IMR-90 (cell line): ENCODE data around the gene CCN5. TPM values are rescaled to one million over a fixed set of nuclear protein-coding genes. Genes with fewer than 3 reads are reported as not detected.

ENCODE experiments used
- ATAC-seq: fragments of 200-7000 bp; cut with Tn5 transposase; 2 replicates; pipeline ENCODE4 v1.9.1; 2020; ENCODE audit warnings: low read depth, mild to moderate bottlenecking, moderate library complexity
- BruUV-seq: library from RNA; stranded (reverse); fragments of 400-500 nt; replicated peaks from 2 replicates; lab custom pipeline; 2021; lab: Mats Ljungman, UMichigan
- CTCF ChIA-PET: fragments of 300-600 bp; formaldehyde crosslinking; extraction: SDS; loops from one replicate; lab custom pipeline; 2021; ENCODE audit warnings: antibody characterized with exemption; lab: Yijun Ruan, JAX
- POLR2A ChIA-PET: fragments of 300-600 bp; sonication (Branson Sonifier 250); formaldehyde crosslinking; loops from one replicate; lab custom pipeline; 2022; ENCODE audit warnings: antibody characterized with exemption; ENCODE audit not compliant: unreplicated experiment; lab: Charles Lee
- DNase-seq: peaks from one replicate; pipeline ENCODE4 v3.0.0; 2013
- H2AFZ ChIP-seq: replicated peaks from 2 replicates; pipeline ENCODE3; 2013; ENCODE audit warnings: low read length, mild to moderate bottlenecking; ENCODE audit not compliant: poor library complexity
- H2AK5ac ChIP-seq: 2 replicates; pipeline ENCODE4 v1.6.1; 2013; ENCODE audit warnings: low read depth, low read length, inconsistent platforms
- H2AK9ac ChIP-seq: replicated peaks from 2 replicates; pipeline ENCODE3; 2013; ENCODE audit warnings: mild to moderate bottlenecking, low read depth, low read length, moderate library complexity; ENCODE audit not compliant: poor library complexity
- H2BK120ac ChIP-seq: 2 replicates; pipeline ENCODE4 v1.6.1; 2013; ENCODE audit warnings: low read depth, low read length, inconsistent platforms
- H2BK15ac ChIP-seq: 3 replicates; pipeline ENCODE4 v1.6.1; 2013; ENCODE audit warnings: low read depth, low read length, inconsistent platforms
- H2BK20ac ChIP-seq: 2 replicates; pipeline ENCODE4 v1.6.1; 2013; ENCODE audit warnings: low read depth, mild to moderate bottlenecking, inconsistent platforms, low read length, moderate library complexity
- H2BK5ac ChIP-seq: 2 replicates; pipeline ENCODE4 v1.6.1; 2013; ENCODE audit warnings: mild to moderate bottlenecking, low read depth, low read length, inconsistent platforms; ENCODE audit not compliant: poor library complexity, severe bottlenecking
- H3K14ac ChIP-seq: replicated peaks from 2 replicates; pipeline ENCODE4 v1.6.1; 2013; ENCODE audit warnings: low read depth, low read length, inconsistent platforms
- H3K18ac ChIP-seq: 2 replicates; pipeline ENCODE4 v1.6.1; 2013; ENCODE audit warnings: low read depth, low read length, control low read depth
- H3K23ac ChIP-seq: 2 replicates; pipeline ENCODE4 v1.6.1; 2013; ENCODE audit warnings: low read depth, low read length, inconsistent platforms
- H3K27ac ChIP-seq: 2 replicates; pipeline ENCODE4 v1.5.1; 2013; ENCODE audit warnings: mild to moderate bottlenecking, control low read depth, low read length; ENCODE audit not compliant: insufficient read depth
- H3K27me3 ChIP-seq: 2 replicates; pipeline ENCODE4 v1.6.1; 2013; ENCODE audit warnings: low read length; ENCODE audit not compliant: control insufficient read depth, insufficient read depth
- H3K36me3 ChIP-seq: 2 replicates; pipeline ENCODE4 v1.6.1; 2013; ENCODE audit warnings: low read length, mixed read lengths; ENCODE audit not compliant: control insufficient read depth, insufficient read depth
- H3K4ac ChIP-seq: 2 replicates; pipeline ENCODE4 v1.6.1; 2013; ENCODE audit warnings: low read depth, low read length, inconsistent platforms
- H3K4me1 ChIP-seq: 2 replicates; pipeline ENCODE4 v1.6.1; 2013; ENCODE audit warnings: low read length, mixed read lengths; ENCODE audit not compliant: control insufficient read depth, insufficient read depth
- H3K4me2 ChIP-seq: 2 replicates; pipeline ENCODE4 v1.6.1; 2013; ENCODE audit warnings: low read depth, mild to moderate bottlenecking, control low read depth, low read length, moderate library complexity
- H3K4me3 ChIP-seq: 2 replicates; pipeline ENCODE4 v1.5.1; 2013; ENCODE audit warnings: low read depth, mild to moderate bottlenecking, control low read depth, low read length, moderate library complexity; ENCODE audit not compliant: insufficient read depth
- H3K56ac ChIP-seq: 2 replicates; pipeline ENCODE4 v1.6.1; 2013; ENCODE audit warnings: low read length, inconsistent platforms; ENCODE audit not compliant: insufficient read depth; ENCODE audit errors: extremely low read depth
- H3K79me1 ChIP-seq, 2 experiments: 2 replicates each; pipeline ENCODE4 v1.6.1; 2013; ENCODE audit warnings: low read length in 2 of 2, inconsistent platforms in 1 of 2, low read depth in 1 of 2
- H3K9ac ChIP-seq: 2 replicates; pipeline ENCODE4 v1.6.1; 2013; ENCODE audit warnings: low read depth, low read length, control low read depth
- H3K9me1 ChIP-seq: 2 replicates; pipeline ENCODE4 v1.6.1; 2013; ENCODE audit warnings: low read length, inconsistent platforms; ENCODE audit not compliant: insufficient read depth
- H3K9me3 ChIP-seq: 2 replicates; pipeline ENCODE4 v1.6.1; 2013; ENCODE audit warnings: low read length; ENCODE audit not compliant: control insufficient read depth, insufficient read depth
- H4K20me1 ChIP-seq: 2 replicates; pipeline ENCODE4 v1.6.1; 2013; ENCODE audit warnings: low read length, inconsistent platforms; ENCODE audit not compliant: insufficient read depth
- H4K5ac ChIP-seq: 2 replicates; pipeline ENCODE4 v1.6.1; 2013; ENCODE audit warnings: mild to moderate bottlenecking, low read depth, low read length, control low read depth
- H4K8ac ChIP-seq, 2 experiments: 2 replicates each; pipeline ENCODE4 v1.6.1; 2013; ENCODE audit warnings: low read depth in 2 of 2, low read length in 2 of 2, control low read depth in 1 of 2, inconsistent platforms in 1 of 2
- H4K91ac ChIP-seq: 2 replicates; pipeline ENCODE4 v1.6.1; 2013; ENCODE audit warnings: low read depth, low read length, inconsistent platforms; ENCODE audit not compliant: insufficient read depth
- CEBPB ChIP-seq: IDR thresholded peaks from 2 replicates; pipeline ENCODE4 v1.6.1; 2012; ENCODE audit warnings: low read depth, low read length, improper control_type of control experiment
- CHD1 ChIP-seq: IDR thresholded peaks from 2 replicates; pipeline ENCODE4 v1.6.1; 2012; ENCODE audit warnings: low read depth, low read length, improper control_type of control experiment
- MAFK ChIP-seq: IDR thresholded peaks from 2 replicates; pipeline ENCODE4 v1.6.1; 2012; ENCODE audit warnings: low read depth, low read length, improper control_type of control experiment
- MXI1 ChIP-seq: IDR thresholded peaks from 2 replicates; pipeline ENCODE4 v1.6.1; 2012; ENCODE audit warnings: low read depth, mild to moderate bottlenecking, low read length, moderate library complexity, borderline replicate concordance
- NFE2L2 ChIP-seq: fragments of 150-350 bp; IDR thresholded peaks from 2 replicates; pipeline ENCODE4 v1.6.1; 2016; ENCODE audit warnings: low read depth, mild to moderate bottlenecking, low read length
- POLR2A ChIP-seq: IDR thresholded peaks from 2 replicates; pipeline ENCODE4 v1.6.1; 2012; ENCODE audit warnings: mild to moderate bottlenecking, low read depth, low read length
- RAD21 ChIP-seq: IDR thresholded peaks from 2 replicates; pipeline ENCODE4 v1.6.1; 2012; ENCODE audit warnings: low read length, improper control_type of control experiment
- RCOR1 ChIP-seq: IDR thresholded peaks from 2 replicates; pipeline ENCODE4 v1.6.1; 2012; ENCODE audit warnings: mild to moderate bottlenecking, low read length, improper control_type of control experiment; ENCODE audit not compliant: insufficient replicate concordance
- SMC3 ChIP-seq: fragments of 150-350 bp; IDR thresholded peaks from 2 replicates; pipeline ENCODE4 v1.6.1; 2016; ENCODE audit warnings: low read depth, mild to moderate bottlenecking, antibody characterized with exemption, low read length, moderate library complexity
- WGBS, 2 experiments: methylation state at CpG; one replicate each; pipeline versions ENCODE4 v1.1.5 to v1.1.7; 2013; ENCODE audit warnings: missing lambda C conversion rate in 2 of 2; ENCODE audit not compliant: insufficient read length in 1 of 2; ENCODE audit errors: extremely low coverage in 2 of 2; 5-methylcytosine and 5-hydroxymethylcytosine counted together
- dilution Hi-C: fragments of 300-500 bp; cut with HindIII; formaldehyde crosslinking; loops from one replicate; pipeline ENCODE4 v1.14.3; 2018; ENCODE audit warnings: low sequenced_read_pairs; ENCODE audit not compliant: unreplicated experiment
- in situ Hi-C: fragments of 300-500 bp; cut with MboI; formaldehyde crosslinking; loops from 3 replicates; pipeline ENCODE4 v1.14.3; 2019; ENCODE audit warnings: low sequenced_read_pairs, inconsistent platforms, mixed read lengths
- intact Hi-C: fragments of 100-400 bp; cut with micrococcal nuclease; formaldehyde crosslinking; loops from 2 replicates; pipeline ENCODE4 v1.10.0; 2022
- polyA plus RNA-seq, 3 experiments: library from polyadenylated mRNA; depleted of rRNA; stranded (reverse); fragments of >200 nt; gene quantifications; 2 replicates each; pipeline ENCODE4 v1.2.3, GENCODE V29; 2012; ENCODE audit warnings: low replicate concordance in 1 of 3
- total RNA-seq: library from RNA; depleted of rRNA; stranded (reverse); fragments of >200 nt; gene quantifications from 2 replicates; pipeline ENCODE4 v1.2.3, GENCODE V29; 2012
- TF ChIP-seq, protein P1 (sequence below): fragments of 150-350 bp; IDR thresholded peaks from 2 replicates; pipeline ENCODE4 v1.6.1; 2016; ENCODE audit warnings: low read depth, mild to moderate bottlenecking, low read length, moderate library complexity, borderline replicate concordance

Gene CCN5
- total and polyA plus RNA-seq, 2 of the 4 experiments (the other 2 are of a cell fraction): not detected

DNA sequence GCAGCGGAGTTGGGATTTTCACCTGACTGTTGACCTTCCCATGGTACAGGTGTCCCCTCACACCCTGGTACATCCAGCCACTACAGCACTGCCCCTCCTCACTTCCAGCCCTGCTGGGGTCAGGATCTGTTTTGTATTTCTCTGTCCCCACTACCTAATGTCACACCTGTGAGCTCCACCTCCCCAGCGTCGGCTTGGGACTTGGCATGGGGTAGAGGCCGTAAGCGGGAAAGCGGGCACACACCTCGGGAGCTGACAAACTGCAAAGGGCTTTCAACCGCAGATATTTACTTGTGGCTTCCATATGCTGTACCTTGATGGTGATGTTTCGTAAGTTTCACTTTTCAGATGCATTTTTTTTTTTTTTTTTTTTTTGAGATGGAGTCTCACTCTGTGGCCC, 5.4 kb upstream of the CCN5 start:
- POLR2A ChIA-PET: no interaction called here
- no peak overlapping the region for H2BK15ac ChIP-seq
- H3K9me3 ChIP-seq: no peaks in the 10 kb centered on the region
- CTCF ChIA-PET: no interaction called here
- H3K27ac ChIP-seq: no peak overlapping the region
- intact Hi-C loops (no loop called here), dilution Hi-C loops (no loop called here), in situ Hi-C loops (no loop called here)
- no peak overlapping the region for H3K9ac ChIP-seq
- no peak overlapping the region for H4K91ac ChIP-seq
- no peak overlapping the region for H3K4me2 ChIP-seq
- no peak overlapping the region for H3K23ac ChIP-seq
- peaks cover 20% of the 10 kb centered on the region for H3K27me3 ChIP-seq
- no peak overlapping the region for H2BK5ac ChIP-seq
- no peak for ATAC-seq
- no peak overlapping the region for H4K5ac ChIP-seq
- H2BK120ac ChIP-seq: no peak overlapping the region
- H2BK20ac ChIP-seq: no peak overlapping the region
- H2AK5ac ChIP-seq: no peak overlapping the region
- no peak overlapping the region for H3K14ac ChIP-seq
- H3K36me3 ChIP-seq: no peaks in the 10 kb centered on the region
- no peak overlapping the region for H4K8ac ChIP-seq
- H4K20me1 ChIP-seq: no peaks in the 10 kb centered on the region; the same call in 1 of the 2 replicates
- TF ChIP-seq CEBPB (no peak), SMC3 (no peak), MXI1 (no peak), RAD21 (no peak), NFE2L2 (no peak), RCOR1 (no peak), POLR2A (no peak), CHD1 (no peak), MAFK (no peak)
- TF ChIP-seq, protein P1, sequence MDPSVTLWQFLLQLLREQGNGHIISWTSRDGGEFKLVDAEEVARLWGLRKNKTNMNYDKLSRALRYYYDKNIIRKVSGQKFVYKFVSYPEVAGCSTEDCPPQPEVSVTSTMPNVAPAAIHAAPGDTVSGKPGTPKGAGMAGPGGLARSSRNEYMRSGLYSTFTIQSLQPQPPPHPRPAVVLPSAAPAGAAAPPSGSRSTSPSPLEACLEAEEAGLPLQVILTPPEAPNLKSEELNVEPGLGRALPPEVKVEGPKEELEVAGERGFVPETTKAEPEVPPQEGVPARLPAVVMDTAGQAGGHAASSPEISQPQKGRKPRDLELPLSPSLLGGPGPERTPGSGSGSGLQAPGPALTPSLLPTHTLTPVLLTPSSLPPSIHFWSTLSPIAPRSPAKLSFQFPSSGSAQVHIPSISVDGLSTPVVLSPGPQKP: no peak
- 83% methylated on average over 1 of the region's 9 CpGs; no CpG with 5 or more reads in 1 of the 2 experiments for WGBS, 2 experiments
- H2AK9ac ChIP-seq: no peak overlapping the region
- BruUV-seq: no TSS peak
- no peak overlapping the region for H3K4ac ChIP-seq
- H3K9me1 ChIP-seq: peaks cover 5% of the 10 kb centered on the region; the same call in 1 of the 2 replicates
- no peak overlapping the region for H3K4me3 ChIP-seq
- no peaks in the 10 kb centered on the region for H3K79me1 ChIP-seq
- DNase-seq: no peak
- H3K56ac ChIP-seq: no peak overlapping the region
- H2AFZ ChIP-seq: no peak overlapping the region
- H3K18ac ChIP-seq: no peak overlapping the region
- peaks cover 22% of the 10 kb centered on the region for H3K4me1 ChIP-seq
